NCI-H1092 (cell line): ENCODE data around the gene IGDCC3.
"Not testable (repeated sequence)": the region's sequence is repeated elsewhere in the genome, so short reads cannot be mapped to it uniquely, and the experiment has no call there.

Source experiments
- DNase-seq: peaks from one replicate; lab custom pipeline; 2025; lab: John Stamatoyannopoulos, UW

Gene IGDCC3

GRCh38 chr15:65406424-65407000 is 28.7 kb upstream of the IGDCC3 start:
- no peak for DNase-seq

GRCh38 chr15:65405791-65406423 is 28.1 kb upstream of the IGDCC3 start:
- no peak for DNase-seq

- no peak for DNase-seq
These were observed 26.5 kb upstream of the IGDCC3 start for GRCh38 chr15:65404186-65404872.

GRCh38 chr15:65402961-65403360 is 25.2 kb upstream of the IGDCC3 start:
- DNase-seq = no peak

GRCh38 chr15:65401611-65402240 is 23.9 kb upstream of the IGDCC3 start:
- DNase-seq = no peak

GRCh38 chr15:65400760-65401610 is 23.2 kb upstream of the IGDCC3 start:
- peak; percentile 64 for DNase-seq

- DNase-seq = no peak
These were observed 22.2 kb upstream of the IGDCC3 start for GRCh38 chr15:65399997-65400396.

- no peak for DNase-seq
These were observed 21.4 kb upstream of the IGDCC3 start for GRCh38 chr15:65399001-65399706.

GRCh38 chr15:65398486-65398885 is 20.7 kb upstream of the IGDCC3 start:
- DNase-seq = not testable (repeated sequence)

GRCh38 chr15:65396965-65397317 is 19.1 kb upstream of the IGDCC3 start:
- DNase-seq = no peak

GRCh38 chr15:65396283-65396964 is 18.6 kb upstream of the IGDCC3 start:
- DNase-seq = no peak

- DNase-seq = no peak
These were observed 17.9 kb upstream of the IGDCC3 start for GRCh38 chr15:65395567-65396202.

- DNase-seq = no peak
These were observed 17.1 kb upstream of the IGDCC3 start for GRCh38 chr15:65394936-65395335.

GRCh38 chr15:65394280-65394789 is 16.5 kb upstream of the IGDCC3 start:
- DNase-seq = no peak

- no peak for DNase-seq
These were observed 15.8 kb upstream of the IGDCC3 start for GRCh38 chr15:65393557-65393956.

GRCh38 chr15:65393091-65393490 is 15.3 kb upstream of the IGDCC3 start:
- DNase-seq = no peak

GRCh38 chr15:65392368-65392767 is 14.6 kb upstream of the IGDCC3 start:
- no peak for DNase-seq

GRCh38 chr15:65391732-65392131 is 13.9 kb upstream of the IGDCC3 start:
- no peak for DNase-seq

GRCh38 chr15:65390447-65390846 is 12.6 kb upstream of the IGDCC3 start:
- no peak for DNase-seq

- no peak for DNase-seq
These were observed 11.4 kb upstream of the IGDCC3 start for GRCh38 chr15:65389226-65389625.
